IPS-20b (cell line): Measurements from ENCODE around the gene PPP1R13L.

Experiments
- H3K27ac ChIP-seq: one replicate; pipeline ENCODE4 v1.5.1; 2013; ENCODE audit warnings: low read length
- H3K27me3 ChIP-seq: 2 replicates; pipeline ENCODE4 v1.6.1; 2013; ENCODE audit warnings: mild to moderate bottlenecking, low read length, inconsistent platforms; ENCODE audit not compliant: insufficient read depth
- H3K36me3 ChIP-seq: 2 replicates; pipeline ENCODE4 v1.6.1; 2013; ENCODE audit warnings: low read depth, mild to moderate bottlenecking, inconsistent platforms, low read length, moderate library complexity; ENCODE audit not compliant: insufficient read depth
- H3K4me1 ChIP-seq: 2 replicates; pipeline ENCODE4 v1.6.1; 2013; ENCODE audit warnings: mild to moderate bottlenecking, control low read depth, inconsistent platforms, low read length, moderate library complexity; ENCODE audit not compliant: insufficient read depth
- H3K4me3 ChIP-seq: 2 replicates; pipeline ENCODE4 v1.5.1; 2013; ENCODE audit warnings: mild to moderate bottlenecking, low read length, inconsistent platforms
- H3K9ac ChIP-seq: 2 replicates; pipeline ENCODE4 v1.6.1; 2013; ENCODE audit warnings: low read depth, mild to moderate bottlenecking, inconsistent platforms, low read length, moderate library complexity
- H3K9me3 ChIP-seq: 2 replicates; pipeline ENCODE4 v1.6.1; 2013; ENCODE audit warnings: mild to moderate bottlenecking, low read depth, low read length, inconsistent platforms; ENCODE audit not compliant: insufficient read depth

Gene PPP1R13L

DNA sequence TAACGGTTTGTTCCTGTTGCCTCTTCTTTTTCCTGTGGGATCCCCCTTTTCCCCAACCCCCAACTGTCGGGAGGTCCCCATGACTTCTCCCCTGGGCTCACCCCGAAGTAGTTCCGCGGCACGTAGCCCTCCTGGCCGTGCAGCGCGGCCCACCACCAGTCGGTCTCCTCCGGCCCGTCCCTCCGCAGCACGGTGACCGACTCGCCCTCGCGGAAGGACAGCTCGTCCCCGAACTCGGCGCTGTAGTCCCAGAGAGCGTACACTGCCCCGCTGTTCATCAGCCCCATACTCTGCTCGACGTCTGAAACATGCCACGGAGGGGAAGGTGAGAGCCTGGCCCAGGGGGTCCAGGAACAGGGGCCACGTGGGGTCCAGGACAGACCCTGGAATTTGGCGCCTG is 22.4 kb downstream of the PPP1R13L start:
- Histone ChIP-seq H3K4me1 (no peaks in the 10 kb centered on the region), H3K36me3 (no peaks in the 10 kb centered on the region), H3K27me3 (peaks cover 29% of the 10 kb centered on the region), H3K9ac (no peak overlapping the region), H3K27ac (no peak overlapping the region), H3K4me3 (no peak overlapping the region), H3K9me3 (no peaks in the 10 kb centered on the region)

DNA sequence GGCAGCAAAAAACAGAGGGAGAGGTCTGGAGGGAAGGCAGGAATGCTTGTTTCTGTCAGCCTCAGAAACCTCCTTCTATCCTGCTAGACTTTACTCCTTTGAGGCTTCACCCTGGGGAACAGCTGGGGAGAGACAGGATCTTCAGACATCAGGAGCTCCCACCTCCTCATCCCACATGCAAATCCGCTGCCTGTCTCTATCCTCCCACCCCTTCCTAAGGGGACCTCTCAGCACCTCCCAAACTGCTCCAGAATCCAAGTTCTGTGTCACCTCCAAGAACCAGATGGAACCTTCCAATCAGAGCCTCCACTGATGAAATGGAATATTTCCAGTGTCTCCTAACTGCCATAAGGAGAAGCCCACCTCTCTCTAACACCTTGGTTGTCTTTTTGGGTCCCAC is 24.8 kb downstream of the PPP1R13L start:
- Histone ChIP-seq H3K4me1 (no peaks in the 10 kb centered on the region), H3K27me3 (peaks cover 7% of the 10 kb centered on the region; the same call in 1 of the 2 replicates), H3K9me3 (no peaks in the 10 kb centered on the region), H3K27ac (no peak overlapping the region), H3K4me3 (no peak overlapping the region), H3K9ac (no peak overlapping the region), H3K36me3 (no peaks in the 10 kb centered on the region)

DNA sequence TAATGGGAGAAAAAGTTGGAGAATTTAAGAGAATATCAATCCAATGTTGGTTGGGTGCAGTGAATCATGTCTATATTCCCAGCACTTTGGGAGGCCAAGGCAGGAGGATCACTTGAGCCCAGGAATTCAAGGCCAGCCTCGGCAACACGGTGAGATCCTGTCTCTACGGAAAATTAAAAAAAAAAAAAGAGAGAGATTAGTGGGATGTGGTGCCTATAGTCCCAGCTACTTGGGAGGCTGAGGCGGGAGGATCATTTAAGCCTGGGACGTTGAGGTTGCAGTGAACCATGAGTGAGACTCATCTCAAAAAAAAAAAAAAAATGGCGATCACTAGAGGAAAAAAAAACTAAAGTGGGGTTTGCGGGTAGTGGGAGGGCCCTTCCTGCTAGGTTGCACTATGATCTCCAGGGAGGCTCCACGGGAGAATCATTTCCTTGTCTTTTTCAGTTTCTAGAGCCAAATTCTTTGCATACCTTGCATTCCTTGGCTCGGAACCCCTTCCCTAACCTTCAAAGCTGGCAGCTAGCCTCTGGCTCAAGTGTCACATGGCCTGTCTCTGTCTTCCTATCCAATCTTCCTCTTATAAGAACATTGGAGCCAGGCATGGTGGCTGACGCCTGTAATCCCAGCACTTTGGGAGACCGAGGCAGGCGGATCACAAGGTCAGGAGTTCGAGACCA is 28.7 kb downstream of the PPP1R13L start:
- no peak overlapping the region for H3K9ac ChIP-seq
- no peak overlapping the region for H3K27ac ChIP-seq
- no peaks in the 10 kb centered on the region for H3K36me3 ChIP-seq
- H3K4me3 ChIP-seq = no peak overlapping the region
- no peaks in the 10 kb centered on the region for H3K27me3 ChIP-seq
- no peaks in the 10 kb centered on the region for H3K4me1 ChIP-seq
- no peaks in the 10 kb centered on the region for H3K9me3 ChIP-seq

DNA sequence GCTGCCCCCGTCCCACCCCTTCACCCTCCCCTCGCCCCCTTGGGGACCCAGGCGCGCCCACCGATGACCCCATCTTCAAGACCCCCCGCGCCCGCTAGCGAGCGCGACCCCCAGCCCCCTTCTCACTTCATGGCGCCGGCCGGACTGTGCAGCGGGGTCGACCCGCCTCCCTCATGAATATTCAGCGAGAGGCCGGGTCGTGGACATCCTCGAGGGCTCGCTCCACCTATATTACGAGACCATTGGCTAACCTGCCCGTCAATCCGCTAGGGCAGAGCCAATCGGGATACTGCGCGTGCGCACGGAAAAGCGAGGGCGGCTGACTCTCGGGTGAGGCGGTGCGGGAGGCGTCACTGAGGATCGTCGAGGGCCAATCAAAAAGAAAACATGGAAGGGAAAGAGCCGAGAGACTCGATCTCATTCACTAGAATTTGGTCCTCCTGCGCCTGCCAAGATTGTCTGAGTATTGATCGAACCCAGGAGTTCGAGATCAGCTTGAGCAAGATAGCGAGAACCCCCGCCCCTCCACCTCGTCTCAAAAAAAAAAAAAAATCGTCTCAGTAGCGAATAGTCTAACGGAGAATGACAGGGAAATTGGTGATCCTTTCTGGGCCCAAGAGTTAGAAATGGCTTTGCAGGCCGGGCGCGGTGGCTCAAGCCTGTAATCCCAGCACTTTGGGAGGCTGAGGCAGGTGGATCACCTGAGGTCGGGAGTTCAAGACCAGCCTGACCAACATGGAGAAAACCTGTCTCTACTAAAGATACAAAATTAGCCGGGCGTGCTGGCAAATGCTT is 34.3 kb downstream of the PPP1R13L start, which contains the start of gene ERCC2:
ERCC2 (minus strand) TSS at position 164 of the 795 bp plus-strand sequence; CDS start at position 131, 33 bp downstream.
- no peaks in the 10 kb centered on the region for H3K9me3 ChIP-seq
- peak within 1 kb of the TSS; percentile 86 for H3K9ac ChIP-seq
- peak within 1 kb of the TSS; percentile 87 for H3K4me3 ChIP-seq
- no peaks in the 10 kb centered on the region for H3K4me1 ChIP-seq
- H3K27me3 ChIP-seq = no peaks in the 10 kb centered on the region
- no peak within 1 kb of the TSS for H3K27ac ChIP-seq
- H3K36me3 ChIP-seq = peaks cover 21% of the 10 kb centered on the region

DNA sequence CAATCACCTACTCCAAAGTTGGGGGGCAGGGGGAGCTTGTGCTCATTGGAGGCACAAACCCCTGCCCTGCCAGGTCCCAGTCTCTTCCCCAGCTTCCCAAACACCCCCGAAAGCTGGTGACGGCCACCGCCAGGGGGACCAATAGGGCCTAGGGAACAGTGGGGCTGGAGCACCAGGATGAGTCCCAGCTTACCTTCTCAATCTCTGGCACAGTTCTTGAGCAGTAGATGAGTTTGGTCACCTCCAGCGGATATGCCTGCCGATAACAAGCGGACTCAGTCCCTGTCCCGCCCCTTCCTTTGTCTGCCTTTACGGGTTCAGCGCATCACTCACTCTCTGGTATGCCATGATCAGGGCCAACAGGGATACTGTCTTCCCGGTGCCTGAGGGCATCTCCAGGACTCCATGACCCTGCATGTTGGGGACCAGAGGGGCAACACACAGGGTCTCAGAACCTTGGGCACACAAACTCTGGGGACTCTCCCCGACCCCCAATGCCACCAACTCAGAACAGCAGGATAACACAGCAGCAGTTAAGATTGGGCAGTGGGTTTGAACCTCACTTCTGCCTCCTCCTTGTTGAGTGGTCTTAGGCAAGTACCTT is 36.0 kb downstream of the PPP1R13L start:
- H3K27ac ChIP-seq = no peak overlapping the region
- H3K9me3 ChIP-seq = no peaks in the 10 kb centered on the region
- H3K4me3 ChIP-seq = 0 out of 2 replicates have a peak overlapping the region, but pooled peaks have one; percentile 16
- no peaks in the 10 kb centered on the region for H3K4me1 ChIP-seq
- no peak overlapping the region for H3K9ac ChIP-seq
- H3K36me3 ChIP-seq = peaks cover 34% of the 10 kb centered on the region
- H3K27me3 ChIP-seq = no peaks in the 10 kb centered on the region

DNA sequence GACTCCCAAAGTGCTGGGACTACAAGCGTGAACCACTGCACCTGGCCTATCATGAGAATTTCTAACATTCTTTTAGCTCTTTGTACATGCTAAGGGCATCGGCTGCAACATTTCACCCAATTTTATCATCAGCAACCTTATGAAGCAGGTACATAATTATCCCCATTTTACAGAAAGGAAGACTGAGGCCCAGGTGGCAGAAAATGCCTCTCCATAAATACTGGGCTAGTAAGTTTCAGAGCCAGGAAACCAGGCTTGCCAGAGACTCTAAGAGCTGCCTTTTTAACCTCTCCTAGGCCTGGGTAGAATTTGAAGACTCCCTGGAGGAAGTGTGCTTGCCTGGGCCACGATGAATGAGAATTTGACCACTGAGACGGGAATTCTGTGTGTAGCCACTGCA is 36.7 kb downstream of the PPP1R13L start:
- no peaks in the 10 kb centered on the region for H3K9me3 ChIP-seq
- no peak overlapping the region for H3K9ac ChIP-seq
- H3K36me3 ChIP-seq = peaks cover 38% of the 10 kb centered on the region
- no peak overlapping the region for H3K27ac ChIP-seq
- no peaks in the 10 kb centered on the region for H3K27me3 ChIP-seq
- H3K4me1 ChIP-seq = no peaks in the 10 kb centered on the region
- no peak overlapping the region for H3K4me3 ChIP-seq

DNA sequence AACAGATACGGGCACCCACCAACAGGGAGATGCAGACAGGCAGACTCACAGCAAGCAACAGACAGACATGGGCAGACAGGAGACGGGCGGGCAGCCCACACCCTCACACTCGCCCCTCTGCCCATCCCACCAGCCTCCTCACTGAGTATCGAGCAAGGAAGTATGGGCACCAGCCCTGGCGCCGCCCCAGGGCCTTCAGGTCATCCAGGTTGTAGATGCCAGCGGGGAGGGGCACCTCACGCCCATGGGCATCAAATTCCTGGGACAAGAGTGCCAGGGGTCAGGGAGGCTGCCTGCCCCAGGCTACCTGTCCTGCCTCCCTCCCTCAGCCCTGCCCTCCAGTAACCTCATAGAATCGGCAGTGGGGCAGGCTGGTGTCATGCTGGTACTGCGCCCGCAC is 40.2 kb downstream of the PPP1R13L start:
- Histone ChIP-seq H3K27ac (no peak overlapping the region), H3K36me3 (peaks cover 60% of the 10 kb centered on the region), H3K9ac (no peak overlapping the region)

DNA sequence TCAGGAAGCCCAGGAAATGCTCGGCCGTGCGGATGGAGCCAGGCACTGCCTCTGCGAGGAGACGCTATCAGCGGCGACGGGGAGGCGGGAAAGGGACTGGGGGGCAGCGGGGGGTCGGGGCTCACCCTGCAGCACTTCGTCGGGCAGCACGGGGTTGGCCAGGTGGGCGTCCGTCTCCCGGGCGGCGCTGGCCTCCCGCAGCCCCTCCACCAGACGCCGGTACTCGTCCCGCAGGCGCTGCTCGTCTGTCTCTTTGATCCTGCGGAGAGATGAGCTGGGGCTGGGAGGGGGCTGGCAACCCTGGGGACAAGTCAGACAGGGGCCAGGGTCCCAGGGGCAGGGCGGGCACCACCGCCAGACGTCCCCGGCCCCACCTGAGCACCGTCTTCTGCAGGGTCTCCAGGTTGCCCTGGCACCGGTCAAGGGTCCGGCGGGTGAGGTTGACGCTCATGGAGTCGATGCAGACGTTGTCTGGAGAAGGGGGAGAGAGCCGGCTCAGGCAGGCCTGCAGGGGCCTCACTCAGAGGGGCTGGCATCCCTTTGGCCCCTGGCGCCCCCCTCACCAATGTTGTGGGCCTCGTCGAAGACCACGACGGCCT is 40.9 kb downstream of the PPP1R13L start:
- H3K9me3 ChIP-seq = no peaks in the 10 kb centered on the region
- peaks cover 66% of the 10 kb centered on the region for H3K36me3 ChIP-seq
- H3K9ac ChIP-seq = no peak overlapping the region
- H3K27ac ChIP-seq = no peak overlapping the region
- H3K4me3 ChIP-seq = no peak overlapping the region
- H3K4me1 ChIP-seq = no peaks in the 10 kb centered on the region
- H3K27me3 ChIP-seq = no peaks in the 10 kb centered on the region

More for the DNA sequence above, 40.2 kb downstream of the PPP1R13L start:
- Histone ChIP-seq H3K4me3 (no peak overlapping the region), H3K9me3 (no peaks in the 10 kb centered on the region), H3K4me1 (no peaks in the 10 kb centered on the region), H3K27me3 (no peaks in the 10 kb centered on the region)

DNA sequence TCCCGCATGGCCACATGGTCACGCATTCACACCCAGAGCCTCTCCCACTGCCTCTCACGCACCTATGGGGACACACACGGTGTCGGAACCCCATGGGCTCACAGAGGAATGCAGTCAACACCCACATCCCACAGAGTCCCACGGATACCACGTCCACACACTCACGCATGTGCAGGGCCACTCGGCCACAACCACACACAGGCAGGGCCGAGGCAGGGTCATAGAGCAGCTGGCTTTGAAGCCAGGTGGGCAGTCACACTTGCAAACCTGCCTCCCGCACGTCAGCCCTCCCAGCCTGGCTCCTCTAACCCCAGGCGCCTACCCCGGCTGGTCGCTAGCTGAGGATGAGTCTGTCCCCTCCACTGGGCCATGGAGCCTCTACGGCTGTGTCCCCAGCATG is 42.6 kb downstream of the PPP1R13L start:
- Histone ChIP-seq H3K9ac (no peak overlapping the region), H3K4me3 (no peak overlapping the region), H3K9me3 (no peaks in the 10 kb centered on the region), H3K27ac (no peak overlapping the region), H3K27me3 (no peaks in the 10 kb centered on the region), H3K4me1 (no peaks in the 10 kb centered on the region), H3K36me3 (peaks cover 71% of the 10 kb centered on the region)

DNA sequence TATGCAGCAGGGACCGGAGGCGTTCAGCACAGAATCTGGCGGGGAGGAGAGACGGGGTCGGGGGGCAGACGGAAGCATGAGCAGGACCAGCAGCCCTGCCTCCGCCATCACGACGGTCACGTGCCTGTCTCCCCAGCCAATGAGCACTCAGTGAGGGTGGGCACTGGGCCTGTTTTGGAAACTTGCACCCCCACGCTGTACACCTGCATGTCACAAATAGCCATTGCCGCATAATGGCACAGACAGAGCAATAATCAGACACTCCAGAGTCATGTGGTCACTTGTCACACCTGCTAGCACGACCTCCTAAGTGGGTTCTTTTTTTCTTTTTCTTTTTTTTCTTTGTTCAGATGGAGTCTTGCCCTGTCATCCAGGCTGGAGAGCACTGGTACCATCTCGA is 43.3 kb downstream of the PPP1R13L start:
- Histone ChIP-seq H3K4me1 (no peaks in the 10 kb centered on the region), H3K9me3 (no peaks in the 10 kb centered on the region), H3K27ac (no peak overlapping the region), H3K27me3 (no peaks in the 10 kb centered on the region), H3K9ac (no peak overlapping the region), H3K36me3 (peaks cover 78% of the 10 kb centered on the region), H3K4me3 (no peak overlapping the region)

DNA sequence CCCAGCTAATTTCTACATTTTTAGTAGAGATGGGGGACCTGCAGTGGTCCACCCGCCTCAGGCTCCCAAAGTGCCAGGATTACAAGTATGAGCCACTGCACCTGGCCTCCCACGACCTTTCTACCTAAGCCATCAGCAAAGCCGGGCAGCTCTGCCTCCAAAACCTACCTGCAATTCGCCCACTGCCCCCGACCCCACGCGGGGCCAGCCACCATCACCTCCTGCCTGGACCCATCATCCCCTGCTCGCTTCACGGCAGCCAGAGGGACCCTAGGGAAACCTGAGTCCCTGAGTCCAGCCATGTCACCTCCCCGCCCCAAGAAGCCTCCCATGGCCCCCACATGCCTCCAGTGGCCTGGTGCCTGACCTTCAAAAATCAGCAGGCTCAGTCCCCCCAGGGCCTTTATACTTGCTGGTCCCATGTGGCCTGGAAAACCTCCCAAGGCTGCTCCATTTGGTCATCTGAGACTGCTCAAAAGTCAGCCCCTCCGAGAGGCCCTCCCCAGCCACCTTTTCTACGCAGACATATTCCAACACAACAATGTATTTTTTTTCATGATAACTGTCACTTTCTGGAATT is 46.6 kb downstream of the PPP1R13L start:
- no peaks in the 10 kb centered on the region for H3K9me3 ChIP-seq
- H3K4me1 ChIP-seq = no peaks in the 10 kb centered on the region
- no peak overlapping the region for H3K27ac ChIP-seq
- H3K27me3 ChIP-seq = no peaks in the 10 kb centered on the region
- no peak overlapping the region for H3K9ac ChIP-seq
- no peak overlapping the region for H3K4me3 ChIP-seq
- H3K36me3 ChIP-seq = peaks cover 86% of the 10 kb centered on the region
